K562 (cell line): ENCODE results near the gene RXRA. TPM values are rescaled to one million over a fixed set of nuclear protein-coding genes. Genes with fewer than 3 reads are reported as not detected.

Source experiments
- ATAC-seq: fragments of 200-7000 bp; cut with Tn5 transposase; 3 replicates; pipeline ENCODE4 v1.9.1; 2020; ENCODE audit warnings: moderate library complexity
- BruUV-seq: library from RNA; stranded (reverse); fragments of 400-500 nt; replicated peaks from 2 replicates; lab custom pipeline; 2021; lab: Mats Ljungman, UMichigan
- CTCF ChIA-PET: fragments of 300-600 bp; formaldehyde crosslinking; extraction: SDS; loops from one replicate; lab custom pipeline; 2021; ENCODE audit warnings: low intra/inter-chr PET ratio; lab: Yijun Ruan, JAX
- POLR2A ChIA-PET: fragments of 300-600, 350-650 bp; sonication (Branson Sonifier 250); formaldehyde crosslinking; extraction: SDS; loops from one replicate; lab custom pipeline; 2021; ENCODE audit warnings: antibody characterized with exemption, inconsistent platforms; lab: Yijun Ruan, JAX
- DNase-seq, 4 experiments: peaks; one replicate each; pipeline versions ENCODE4 v3.0.0 to v3.0.0-alpha.2; 2011 to 2018; ENCODE audit warnings: low spot score in 3 of 4, mixed read lengths in 3 of 4; ENCODE audit errors: extremely low read depth in 1 of 4
- FAIRE-seq: peaks from 2 replicates; lab custom pipeline; 2011; peaks lifted over from hg19 to GRCh38; lab: Jason Lieb, UNC
- H2AFZ ChIP-seq: 2 replicates; pipeline ENCODE4 v1.6.0; 2011; ENCODE audit warnings: low read depth, low read length, control low read depth, inconsistent platforms
- H3K27ac ChIP-seq: fragments of 200-600 bp; 3 replicates; pipeline ENCODE4 v1.8.0; 2011; ENCODE audit warnings: low read depth, mild to moderate bottlenecking, control low read depth, inconsistent platforms, low read length, moderate library complexity, mixed read lengths; ENCODE audit errors: extremely low read depth
- H3K27me3 ChIP-seq, 2 experiments: fragments of 300-600 bp in 1 of 2; 2 replicates in 1 of 2; 3 replicates in 1 of 2; pipeline versions ENCODE4 v1.6.0 to v1.8.0; 2011; ENCODE audit warnings: inconsistent platforms in 2 of 2, low read length in 2 of 2, mild to moderate bottlenecking in 1 of 2, mixed read lengths in 1 of 2, moderate library complexity in 1 of 2; ENCODE audit not compliant: control insufficient read depth in 2 of 2, insufficient read depth in 2 of 2
- H3K36me3 ChIP-seq: fragments of 300-600 bp; 3 replicates; pipeline ENCODE4 v1.8.0; 2011; ENCODE audit warnings: mild to moderate bottlenecking, low read length, inconsistent platforms; ENCODE audit not compliant: control insufficient read depth, insufficient read depth
- H3K4me1 ChIP-seq, 2 experiments: fragments of 200-600 bp in 1 of 2; replicated peaks in 1 of 2; 2 replicates in 1 of 2; 3 replicates in 1 of 2; pipeline versions ENCODE4 v1.5.1 to v1.8.0; 2011; ENCODE audit warnings: inconsistent platforms in 2 of 2, low read length in 2 of 2, mild to moderate bottlenecking in 1 of 2, mixed read lengths in 1 of 2, moderate library complexity in 1 of 2; ENCODE audit not compliant: control insufficient read depth in 2 of 2, insufficient read depth in 2 of 2
- H3K4me2 ChIP-seq: 2 replicates; pipeline ENCODE4 v1.6.1; 2011; ENCODE audit warnings: low read length, control low read depth, inconsistent platforms, mixed read lengths; ENCODE audit not compliant: insufficient read depth
- H3K4me3 ChIP-seq: fragments of 200-600 bp; sonication (generic), shearing (Covaris generic); 2 replicates; pipeline ENCODE4 v1.5.1; 2016; ENCODE audit warnings: control low read depth, inconsistent platforms
- H3K79me2 ChIP-seq: fragments of 200-600 bp; 3 replicates; pipeline ENCODE4 v1.8.0; 2011; ENCODE audit warnings: low read length, inconsistent platforms; ENCODE audit not compliant: control insufficient read depth, insufficient read depth
- H3K9ac ChIP-seq, 2 experiments: 2 replicates each; pipeline versions ENCODE4 v1.6.0 to v1.6.1; 2011; ENCODE audit warnings: low read depth in 2 of 2, low read length in 2 of 2, control low read depth in 1 of 2, inconsistent platforms in 1 of 2, mild to moderate bottlenecking in 1 of 2, mixed read lengths in 1 of 2; ENCODE audit not compliant: insufficient read depth in 1 of 2
- H3K9me1 ChIP-seq: one replicate; pipeline ENCODE4 v1.6.0; 2011; ENCODE audit warnings: inconsistent platforms, mild to moderate bottlenecking, low read length, moderate library complexity; ENCODE audit not compliant: control insufficient read depth, insufficient read depth
- H3K9me3 ChIP-seq: replicated peaks from 2 replicates; pipeline ENCODE4 v1.5.1; 2011; ENCODE audit warnings: low read depth, low read length, inconsistent platforms; ENCODE audit not compliant: control insufficient read depth, insufficient read depth
- H4K20me1 ChIP-seq: replicated peaks from 2 replicates; pipeline ENCODE4 v1.6.1; 2011; ENCODE audit warnings: low read length, inconsistent platforms, mixed read lengths; ENCODE audit not compliant: control insufficient read depth, insufficient read depth
- CBX8 ChIP-seq: fragments of 200-600 bp; sonication (generic); IDR thresholded peaks from 2 replicates; pipeline ENCODE4 v1.6.1; 2012; ENCODE audit warnings: borderline replicate concordance, mixed run types, low read depth, mild to moderate bottlenecking, moderate library complexity, mixed read lengths, low read length, control low read depth, inconsistent platforms; ENCODE audit not compliant: poor library complexity, severe bottlenecking; ENCODE audit errors: extremely low read depth
- EWSR1 ChIP-seq: fragments of 450-650 bp; IDR thresholded peaks from 2 replicates; pipeline ENCODE4 v1.6.1; 2018; ENCODE audit warnings: borderline replicate concordance, mild to moderate bottlenecking, low read depth, moderate library complexity; ENCODE audit not compliant: partially characterized antibody
- FUS ChIP-seq: fragments of 200-400 bp; formaldehyde crosslinking; optimal IDR thresholded peaks from 2 replicates; pipeline ENCODE3; 2017; ENCODE audit warnings: low read depth, low read length
- NFIX ChIP-seq: fragments of 250-450 bp; sonication (Bioruptor Pico); IDR thresholded peaks from 2 replicates; pipeline ENCODE4 v1.4.0; 2020; ENCODE audit warnings: low read depth, mild to moderate bottlenecking, moderate library complexity
- PHF21A ChIP-seq: fragments of 450-650 bp; IDR thresholded peaks from 2 replicates; pipeline ENCODE4 v1.6.1; 2017; ENCODE audit warnings: low read depth, borderline replicate concordance
- SOX6 ChIP-seq: fragments of 450-650 bp; IDR thresholded peaks from 2 replicates; pipeline ENCODE4 v1.6.1; 2014; ENCODE audit warnings: mild to moderate bottlenecking
- ZEB2 ChIP-seq: fragments of 450-650 bp; IDR thresholded peaks from 2 replicates; pipeline ENCODE4 v1.6.1; 2016
- ZNF134 ChIP-seq: fragments of 250-450 bp; sonication (Bioruptor Pico); conservative IDR thresholded peaks from 2 replicates; pipeline ENCODE4 v1.4.0; 2020
- ZNF165 ChIP-seq: fragments of 250-450 bp; sonication (Bioruptor Pico); IDR thresholded peaks from 2 replicates; pipeline ENCODE4 v1.4.0; 2020; ENCODE audit warnings: borderline replicate concordance
- ZNF212 ChIP-seq: fragments of 450-650 bp; formaldehyde crosslinking; IDR thresholded peaks from 2 replicates; pipeline ENCODE4 v1.4.0; 2020; ENCODE audit warnings: mild to moderate bottlenecking
- ZNF232 ChIP-seq: sonication (generic); formaldehyde crosslinking; IDR thresholded peaks from 2 replicates; pipeline ENCODE4 v1.8.0; 2022; ENCODE audit warnings: mild to moderate bottlenecking, missing genetic modification reagents
- ZNF347 ChIP-seq: fragments of 450-650 bp; formaldehyde crosslinking; IDR thresholded peaks from 2 replicates; pipeline ENCODE4 v1.4.0; 2020; ENCODE audit warnings: low read depth, mild to moderate bottlenecking, moderate library complexity
- ZNF644 ChIP-seq: fragments of 200-800 bp; sonication (Bioruptor generic); IDR thresholded peaks from 2 replicates; pipeline ENCODE4 v1.6.1; 2016; ENCODE audit warnings: low read depth, missing genetic modification characterization, missing compliant biosample characterization
- ZNF76 ChIP-seq: fragments of 250-450 bp; sonication (Bioruptor Pico); IDR thresholded peaks from 2 replicates; pipeline ENCODE4 v1.4.0; 2020; ENCODE audit warnings: mild to moderate bottlenecking, moderate library complexity, borderline replicate concordance
- WGBS: fragments of 100-300 bp; shearing (Covaris generic); methylation state at CpG from one replicate; pipeline ENCODE4 v1.1.6; 2016; ENCODE audit warnings: low coverage, mixed read lengths; ENCODE audit not compliant: insufficient coverage; ENCODE audit errors: missing lambda C conversion rate; 5-methylcytosine and 5-hydroxymethylcytosine counted together
- in situ Hi-C: fragments of 300-500 bp; cut with MboI; formaldehyde crosslinking; loops from 4 replicates; pipeline ENCODE4 v1.15.0; 2018; ENCODE audit warnings: inconsistent platforms, mixed read lengths
- intact Hi-C: fragments of 100-400 bp; cut with micrococcal nuclease; formaldehyde crosslinking; loops from 2 replicates; pipeline ENCODE4 v1.14.2; 2022
- polyA plus RNA-seq, 8 experiments: library from polyadenylated mRNA; depleted of rRNA in 4 of 8; stranded (reverse) in 5 of 8; unstranded in 3 of 8; fragments of >200 nt; fragmentation: Nextera tagmentation in 2 of 8; fragmentation: Illumina TruSeq in 1 of 8; extraction: Ambion mirVana in 2 of 8; extraction: Trizol in 1 of 8; gene quantifications; 2 replicates each; pipeline versions ENCODE4 v1.2.1 to v1.2.3, GENCODE V29; 2011 to 2014; ENCODE audit warnings: inconsistent platforms in 1 of 8, missing spikeins in 1 of 8
- total RNA-seq, 7 experiments: library from RNA; depleted of rRNA in 6 of 7; stranded (reverse); fragments of >200 nt in 6 of 7; fragmentation: Illumina TruSeq in 2 of 7; extraction: Trizol in 2 of 7; gene quantifications; 2 replicates each; pipeline versions ENCODE4 v1.2.1 to v1.2.3, GENCODE V29; 2011 to 2021; ENCODE audit warnings: low replicate concordance in 1 of 7
- TF ChIP-seq, protein P1 (sequence below): sonication (generic); formaldehyde crosslinking; IDR thresholded peaks from 2 replicates; pipeline ENCODE4 v1.8.0; 2022; ENCODE audit warnings: missing genetic modification reagents, mild to moderate bottlenecking, borderline replicate concordance
- TF ChIP-seq, protein P2 (sequence below): sonication (generic); formaldehyde crosslinking; IDR thresholded peaks from 2 replicates; pipeline ENCODE4 v1.4.0; 2020; ENCODE audit warnings: mild to moderate bottlenecking, missing genetic modification reagents
- TF ChIP-seq, protein P3 (sequence below): sonication (generic); formaldehyde crosslinking; IDR thresholded peaks from 2 replicates; pipeline ENCODE4 v1.8.1; 2023; ENCODE audit warnings: mild to moderate bottlenecking, missing genetic modification reagents, moderate library complexity

Gene RXRA
- total and polyA plus RNA-seq, 9 of the 15 experiments (the other 6 are each of a cell fraction or from before 2014, with no cell fraction given): 0.35 to 23.6 (median 4.6) TPM

DNA sequence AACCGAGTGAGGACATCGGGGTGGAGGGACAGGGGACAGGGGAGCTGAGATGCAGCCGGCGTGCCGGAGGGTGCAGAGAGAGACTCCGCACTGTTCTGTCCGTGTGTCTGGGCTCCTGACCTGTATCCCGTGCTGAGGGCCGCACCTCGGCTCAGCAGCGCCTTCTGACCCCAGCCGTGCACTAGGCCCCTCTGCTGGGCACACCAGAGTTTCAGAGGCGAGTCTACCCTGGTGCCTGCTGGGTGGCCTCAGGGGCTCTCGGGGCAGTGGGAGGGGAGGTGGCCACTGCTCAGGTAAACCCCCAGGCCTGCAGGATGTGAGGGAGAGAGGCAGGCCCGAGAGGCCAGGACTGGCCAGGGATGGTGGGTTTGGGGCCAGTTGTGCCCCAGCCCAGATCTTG lies 100.2 kb downstream of the RXRA start (continued):
- TF ChIP-seq, protein P1, sequence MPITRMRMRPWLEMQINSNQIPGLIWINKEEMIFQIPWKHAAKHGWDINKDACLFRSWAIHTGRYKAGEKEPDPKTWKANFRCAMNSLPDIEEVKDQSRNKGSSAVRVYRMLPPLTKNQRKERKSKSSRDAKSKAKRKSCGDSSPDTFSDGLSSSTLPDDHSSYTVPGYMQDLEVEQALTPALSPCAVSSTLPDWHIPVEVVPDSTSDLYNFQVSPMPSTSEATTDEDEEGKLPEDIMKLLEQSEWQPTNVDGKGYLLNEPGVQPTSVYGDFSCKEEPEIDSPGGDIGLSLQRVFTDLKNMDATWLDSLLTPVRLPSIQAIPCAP: no peak
- TF ChIP-seq PHF21A: no peak
- no peak for TF ChIP-seq ZNF165
- no peak for TF ChIP-seq NFIX
- no peak for TF ChIP-seq ZNF232 (CRISPR knock-in tag)
- TF ChIP-seq SOX6: no peak

DNA sequence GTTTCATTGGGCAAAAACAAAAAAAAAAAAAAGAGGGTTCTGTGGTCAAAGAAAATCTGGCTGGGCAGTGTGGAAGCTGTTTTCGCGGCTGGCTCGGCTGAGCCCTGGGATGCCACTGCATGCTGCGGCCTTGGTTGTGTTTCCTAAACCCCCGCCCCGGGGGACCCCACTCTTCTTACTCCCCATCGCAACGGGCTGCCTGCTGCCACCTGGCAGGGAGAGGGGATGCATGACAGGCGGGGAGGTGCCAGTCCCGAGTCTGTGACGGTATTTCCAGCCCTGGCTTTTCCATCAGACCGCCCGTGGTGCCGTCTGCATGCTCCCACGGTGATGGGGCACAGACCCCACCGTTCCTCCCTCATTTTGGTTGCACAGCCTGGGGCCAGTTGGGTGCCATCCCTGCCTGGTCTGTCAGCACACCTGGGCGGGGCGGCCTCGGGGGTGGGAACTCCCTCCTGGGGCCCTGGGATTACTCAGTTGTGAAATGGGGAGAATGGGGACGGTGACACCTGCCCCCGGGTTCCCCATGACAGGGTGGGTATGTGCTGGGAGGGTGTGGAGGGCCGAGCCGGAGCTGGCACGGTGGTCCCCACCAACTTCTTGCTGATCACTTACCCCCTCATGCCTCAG lies 101.0 kb downstream of the RXRA start:
- H4K20me1 ChIP-seq: peaks cover 4% of the 10 kb centered on the region; the same call in 1 of the 2 replicates
- WGBS: 47% methylated on average over 11 of the region's 24 CpGs
- H3K9me1 ChIP-seq: peaks cover 4% of the 10 kb centered on the region
- no peak for TF ChIP-seq ZNF134 (CRISPR knock-in tag)
- TF ChIP-seq ZEB2: no peak
- no peak for TF ChIP-seq ZNF212
- TF ChIP-seq ZNF76 (CRISPR knock-in tag): no peak
- no peak for TF ChIP-seq ZNF347 (CRISPR knock-in tag)
- no peak for TF ChIP-seq FUS
- TF ChIP-seq EWSR1: no peak
- no peak for TF ChIP-seq CBX8
- no peak for TF ChIP-seq ZNF644 (tag)
- TF ChIP-seq, protein P2, sequence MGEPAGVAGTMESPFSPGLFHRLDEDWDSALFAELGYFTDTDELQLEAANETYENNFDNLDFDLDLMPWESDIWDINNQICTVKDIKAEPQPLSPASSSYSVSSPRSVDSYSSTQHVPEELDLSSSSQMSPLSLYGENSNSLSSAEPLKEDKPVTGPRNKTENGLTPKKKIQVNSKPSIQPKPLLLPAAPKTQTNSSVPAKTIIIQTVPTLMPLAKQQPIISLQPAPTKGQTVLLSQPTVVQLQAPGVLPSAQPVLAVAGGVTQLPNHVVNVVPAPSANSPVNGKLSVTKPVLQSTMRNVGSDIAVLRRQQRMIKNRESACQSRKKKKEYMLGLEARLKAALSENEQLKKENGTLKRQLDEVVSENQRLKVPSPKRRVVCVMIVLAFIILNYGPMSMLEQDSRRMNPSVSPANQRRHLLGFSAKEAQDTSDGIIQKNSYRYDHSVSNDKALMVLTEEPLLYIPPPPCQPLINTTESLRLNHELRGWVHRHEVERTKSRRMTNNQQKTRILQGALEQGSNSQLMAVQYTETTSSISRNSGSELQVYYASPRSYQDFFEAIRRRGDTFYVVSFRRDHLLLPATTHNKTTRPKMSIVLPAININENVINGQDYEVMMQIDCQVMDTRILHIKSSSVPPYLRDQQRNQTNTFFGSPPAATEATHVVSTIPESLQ (CRISPR knock-in tag): no peak
- TF ChIP-seq, protein P3, sequence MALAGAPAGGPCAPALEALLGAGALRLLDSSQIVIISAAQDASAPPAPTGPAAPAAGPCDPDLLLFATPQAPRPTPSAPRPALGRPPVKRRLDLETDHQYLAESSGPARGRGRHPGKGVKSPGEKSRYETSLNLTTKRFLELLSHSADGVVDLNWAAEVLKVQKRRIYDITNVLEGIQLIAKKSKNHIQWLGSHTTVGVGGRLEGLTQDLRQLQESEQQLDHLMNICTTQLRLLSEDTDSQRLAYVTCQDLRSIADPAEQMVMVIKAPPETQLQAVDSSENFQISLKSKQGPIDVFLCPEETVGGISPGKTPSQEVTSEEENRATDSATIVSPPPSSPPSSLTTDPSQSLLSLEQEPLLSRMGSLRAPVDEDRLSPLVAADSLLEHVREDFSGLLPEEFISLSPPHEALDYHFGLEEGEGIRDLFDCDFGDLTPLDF: no peak
- ChIA-PET CTCF (no interaction called here), POLR2A (no interaction called here)
- intact Hi-C loops: no loop called here
- ATAC-seq: no peak
- H3K27me3 ChIP-seq: no peaks in the 10 kb centered on the region
- no peak overlapping the region for H3K4me2 ChIP-seq
- no peaks in the 10 kb centered on the region for H3K79me2 ChIP-seq
- DNase-seq: no peak
- no peaks in the 10 kb centered on the region for H3K36me3 ChIP-seq
- no peaks in the 10 kb centered on the region for H3K9me3 ChIP-seq
- H3K9ac ChIP-seq: no peak overlapping the region
- peaks cover 0 to 24% of the 10 kb centered on the region in 2 experiments; a peak in 2 of 5 replicates for H3K4me1 ChIP-seq
- BruUV-seq: no TSS peak
- H3K27ac ChIP-seq: no peak overlapping the region
- no peak for FAIRE-seq
- no peak overlapping the region for H3K4me3 ChIP-seq
- no peak overlapping the region for H2AFZ ChIP-seq
- in situ Hi-C loops: no loop called here
